HG02610 (cell line): Measurements from ENCODE around the gene SPARC.

ENCODE experiments used
- ATAC-seq: cut with Tn5 transposase; IDR thresholded peaks from one replicate; pipeline ENCODE4 v1.9.1; 2021; ENCODE audit warnings: mild to moderate bottlenecking, moderate library complexity; ENCODE audit not compliant: unreplicated experiment

SPARC gene

GRCh38 chr5:151627650-151628049, 59.1 kb downstream of the SPARC start:
- ATAC-seq = no peak

GRCh38 chr5:151625285-151625684, 61.4 kb downstream of the SPARC start:
- ATAC-seq = no peak

- ATAC-seq = no peak
Measured at GRCh38 chr5:151624476-151624875, 62.2 kb downstream of the SPARC start.

GRCh38 chr5:151622367-151623088, 64.2 kb downstream of the SPARC start:
- ATAC-seq = no peak

- no peak for ATAC-seq
Measured at GRCh38 chr5:151620461-151620840, 66.3 kb downstream of the SPARC start.

GRCh38 chr5:151619812-151620460, 66.8 kb downstream of the SPARC start:
- no peak for ATAC-seq

GRCh38 chr5:151618907-151619306, 67.8 kb downstream of the SPARC start:
- peak; percentile 37 for ATAC-seq

- ATAC-seq = no peak
Measured at GRCh38 chr5:151617841-151618710, 68.6 kb downstream of the SPARC start.

GRCh38 chr5:151617383-151617840, 69.3 kb downstream of the SPARC start:
- ATAC-seq = no peak

GRCh38 chr5:151615431-151615830, 71.3 kb downstream of the SPARC start:
- no peak for ATAC-seq

GRCh38 chr5:151614565-151614964, 72.2 kb downstream of the SPARC start:
- no peak for ATAC-seq

- ATAC-seq = peak; percentile 56
Measured at GRCh38 chr5:151612689-151613427, 73.9 kb downstream of the SPARC start.

GRCh38 chr5:151611127-151611775, 75.5 kb downstream of the SPARC start:
- ATAC-seq = no peak
